Stimulated activated CD8-positive, alpha-beta memory T cell treated with anti-CD3 and anti-CD28 coated beads, Interleukin-7, amount 100 ng/mL, for 24 hours (primary cell): ENCODE measurements around the gene TBXT.
"Not testable (repeated sequence)": the region's sequence is repeated elsewhere in the genome, so short reads cannot be mapped to it uniquely, and the experiment has no call there.

Experiments used
- DNase-seq: peaks from one replicate; pipeline ENCODE4 v3.0.0-alpha.2; 2020; ENCODE audit warnings: low read depth

TBXT gene

GRCh38 chr6:166167801-166168615 lies at the start of gene TBXT:
TBXT (minus strand) TSS chr6:166167851; CDS start chr6:166167591, 260 bp downstream.
- no peak for DNase-seq

GRCh38 chr6:166207284-166207561 lies 39.6 kb upstream of the TBXT start:
- DNase-seq: no peak

GRCh38 chr6:166206510-166207283 lies 39.0 kb upstream of the TBXT start:
- DNase-seq: no peak

- DNase-seq: no peak
These were observed 38.4 kb upstream of the TBXT start for GRCh38 chr6:166206066-166206465.

GRCh38 chr6:166204852-166205650 lies 37.4 kb upstream of the TBXT start:
- DNase-seq: no peak

GRCh38 chr6:166203641-166204222 lies 36.1 kb upstream of the TBXT start:
- no peak for DNase-seq

GRCh38 chr6:166203003-166203640 lies 35.5 kb upstream of the TBXT start:
- no peak for DNase-seq

- no peak for DNase-seq
These were observed 34.7 kb upstream of the TBXT start for GRCh38 chr6:166202321-166202733.

- no peak for DNase-seq
These were observed 34.2 kb upstream of the TBXT start for GRCh38 chr6:166201878-166202277.

GRCh38 chr6:166197361-166197760 lies 29.7 kb upstream of the TBXT start:
- no peak for DNase-seq

- DNase-seq: no peak
These were observed 28.2 kb upstream of the TBXT start for GRCh38 chr6:166195860-166196238.

GRCh38 chr6:166194914-166195859 lies 27.5 kb upstream of the TBXT start:
- no peak for DNase-seq

- DNase-seq: no peak
These were observed 24.9 kb upstream of the TBXT start for GRCh38 chr6:166192557-166192956.

- DNase-seq: no peak
These were observed 24.5 kb upstream of the TBXT start for GRCh38 chr6:166192136-166192535.

- DNase-seq: no peak
These were observed 12.1 kb upstream of the TBXT start for GRCh38 chr6:166179704-166180103.

GRCh38 chr6:166176106-166176505 lies 8.5 kb upstream of the TBXT start:
- DNase-seq: no peak

GRCh38 chr6:166175093-166175492 lies 7.4 kb upstream of the TBXT start:
- not testable (repeated sequence) for DNase-seq

GRCh38 chr6:166174031-166174430 lies 6.4 kb upstream of the TBXT start:
- DNase-seq: no peak

- no peak for DNase-seq
These were observed 5.8 kb upstream of the TBXT start for GRCh38 chr6:166173281-166173951.

GRCh38 chr6:166172546-166172945 lies 4.9 kb upstream of the TBXT start:
- no peak for DNase-seq
